Osteocyte (in vitro differentiated cells): ENCODE data around the gene CX3CL1. TPM values are rescaled to one million over a fixed set of nuclear protein-coding genes. Genes with fewer than 3 reads are reported as not detected.

ENCODE experiments used
- DNase-seq: peaks from one replicate; pipeline ENCODE4 v3.0.0; 2021; ENCODE audit warnings: mixed read lengths; ENCODE audit not compliant: unreplicated experiment; ENCODE audit errors: extremely low spot score
- H3K27ac Mint-ChIP-seq: one replicate; pipeline ENCODE4 v1.8.0; 2021; ENCODE audit warnings: mild to moderate bottlenecking, mixed read lengths; ENCODE audit not compliant: unreplicated experiment
- H3K27me3 Mint-ChIP-seq: one replicate; pipeline ENCODE4 v1.8.0; 2021; ENCODE audit warnings: mixed read lengths; ENCODE audit not compliant: unreplicated experiment
- H3K36me3 Mint-ChIP-seq: one replicate; pipeline ENCODE4 v1.8.0; 2021; ENCODE audit warnings: mixed read lengths; ENCODE audit not compliant: unreplicated experiment
- H3K4me1 Mint-ChIP-seq: one replicate; pipeline ENCODE4 v1.8.0; 2021; ENCODE audit warnings: mixed read lengths; ENCODE audit not compliant: unreplicated experiment
- H3K4me3 Mint-ChIP-seq: one replicate; pipeline ENCODE4 v1.8.0; 2021; ENCODE audit warnings: mild to moderate bottlenecking, moderate library complexity, mixed read lengths; ENCODE audit not compliant: unreplicated experiment
- H3K9me3 Mint-ChIP-seq: one replicate; pipeline ENCODE4 v1.8.0; 2021; ENCODE audit warnings: mixed read lengths; ENCODE audit not compliant: unreplicated experiment
- total RNA-seq: library from RNA; stranded (reverse); gene quantifications from 2 replicates; pipeline ENCODE4 v1.2.1, GENCODE V29; 2021
- TF ChIP-seq, protein P1 (sequence below): fragments of 200-600 bp; sonication (generic); IDR thresholded peaks from 2 replicates; pipeline ENCODE4 v1.5.0; 2021; ENCODE audit warnings: antibody characterized with exemption, mild to moderate bottlenecking, moderate library complexity

CX3CL1 gene
- total RNA-seq, 1 donor from 2014 or later: 2.3 TPM

DNA sequence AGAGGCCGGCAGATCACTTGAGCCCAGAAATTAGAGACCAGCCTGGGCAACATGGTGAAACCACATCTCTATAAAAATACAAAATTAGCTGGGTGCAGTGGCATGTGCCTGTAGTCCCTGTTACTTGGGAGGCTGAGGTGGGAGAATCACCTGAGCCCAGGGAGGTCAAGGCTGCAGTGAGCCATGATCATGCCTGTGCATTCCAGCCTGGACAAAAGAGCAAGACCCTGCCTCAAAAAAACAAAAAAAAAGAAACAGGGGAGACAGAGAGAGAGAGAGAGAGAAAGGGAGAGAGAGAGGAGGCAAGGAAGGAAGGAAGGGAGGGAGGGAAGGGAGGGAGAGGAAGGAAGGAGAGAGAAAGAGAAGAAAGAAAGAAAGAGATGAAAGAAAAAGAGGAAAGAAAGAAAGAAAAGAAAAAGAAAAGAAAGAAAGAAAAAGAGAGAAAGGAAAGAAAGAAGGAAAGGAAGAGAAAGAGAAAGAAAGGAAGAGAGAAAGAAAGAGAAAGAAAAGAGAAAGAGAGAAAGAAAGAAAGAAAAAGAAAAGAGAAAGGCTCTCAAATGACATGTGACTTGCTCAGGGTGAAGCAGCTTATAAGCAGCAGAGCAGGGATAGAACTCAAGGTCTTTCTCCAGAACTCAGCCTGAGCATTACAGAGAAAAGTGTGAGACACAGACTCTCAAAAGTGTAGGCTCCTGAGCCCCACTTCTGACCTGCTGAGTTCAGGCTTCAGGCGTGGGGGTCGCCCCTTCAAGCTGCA, 15.5 kb downstream of the CX3CL1 start:
- peaks cover 30% of the 10 kb centered on the region for H3K4me1 Mint-ChIP-seq
- H3K36me3 Mint-ChIP-seq: no peaks in the 10 kb centered on the region
- no peak overlapping the region for H3K4me3 Mint-ChIP-seq
- H3K9me3 Mint-ChIP-seq: no peaks in the 10 kb centered on the region
- H3K27ac Mint-ChIP-seq: no peak overlapping the region
- H3K27me3 Mint-ChIP-seq: peaks cover 31% of the 10 kb centered on the region
- DNase-seq: no peak
- TF ChIP-seq, protein P1, sequence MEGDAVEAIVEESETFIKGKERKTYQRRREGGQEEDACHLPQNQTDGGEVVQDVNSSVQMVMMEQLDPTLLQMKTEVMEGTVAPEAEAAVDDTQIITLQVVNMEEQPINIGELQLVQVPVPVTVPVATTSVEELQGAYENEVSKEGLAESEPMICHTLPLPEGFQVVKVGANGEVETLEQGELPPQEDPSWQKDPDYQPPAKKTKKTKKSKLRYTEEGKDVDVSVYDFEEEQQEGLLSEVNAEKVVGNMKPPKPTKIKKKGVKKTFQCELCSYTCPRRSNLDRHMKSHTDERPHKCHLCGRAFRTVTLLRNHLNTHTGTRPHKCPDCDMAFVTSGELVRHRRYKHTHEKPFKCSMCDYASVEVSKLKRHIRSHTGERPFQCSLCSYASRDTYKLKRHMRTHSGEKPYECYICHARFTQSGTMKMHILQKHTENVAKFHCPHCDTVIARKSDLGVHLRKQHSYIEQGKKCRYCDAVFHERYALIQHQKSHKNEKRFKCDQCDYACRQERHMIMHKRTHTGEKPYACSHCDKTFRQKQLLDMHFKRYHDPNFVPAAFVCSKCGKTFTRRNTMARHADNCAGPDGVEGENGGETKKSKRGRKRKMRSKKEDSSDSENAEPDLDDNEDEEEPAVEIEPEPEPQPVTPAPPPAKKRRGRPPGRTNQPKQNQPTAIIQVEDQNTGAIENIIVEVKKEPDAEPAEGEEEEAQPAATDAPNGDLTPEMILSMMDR: no peak

DNA sequence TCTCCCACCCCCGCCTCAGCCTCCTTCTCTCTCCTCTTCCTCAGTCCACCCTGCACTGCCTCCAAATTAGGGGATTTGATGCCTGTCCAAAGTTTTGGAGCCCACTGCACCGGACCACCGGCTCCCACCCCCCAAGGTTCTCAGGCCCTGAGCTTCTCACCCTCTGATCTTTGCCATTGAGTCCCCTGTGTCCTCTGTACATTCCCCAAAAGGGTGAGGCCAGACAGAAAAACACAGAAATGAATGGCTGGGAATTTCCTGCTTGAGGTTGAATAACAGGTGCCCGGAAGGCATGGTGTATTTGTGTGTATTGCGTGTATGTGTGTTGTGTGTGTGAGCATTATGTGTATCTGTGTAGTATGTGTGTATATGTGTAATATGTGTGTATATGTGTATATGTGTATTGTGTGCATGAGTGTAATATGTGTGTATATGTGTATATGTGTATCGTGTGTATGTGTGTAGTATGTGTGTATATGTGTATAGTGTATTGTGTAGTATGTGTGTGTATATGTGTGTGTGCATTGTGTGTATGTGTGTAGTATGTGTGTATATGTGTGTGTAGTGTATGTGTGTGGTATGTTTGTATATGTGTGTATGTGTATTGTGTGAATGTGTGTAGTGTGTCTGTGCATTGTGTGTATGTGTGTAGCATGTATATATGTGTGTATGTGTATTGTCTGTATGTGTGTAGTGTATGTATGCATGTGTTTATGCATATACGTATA, 16.2 kb downstream of the CX3CL1 start:
- DNase-seq: no peak
- H3K27me3 Mint-ChIP-seq: peaks cover 35% of the 10 kb centered on the region

DNA sequence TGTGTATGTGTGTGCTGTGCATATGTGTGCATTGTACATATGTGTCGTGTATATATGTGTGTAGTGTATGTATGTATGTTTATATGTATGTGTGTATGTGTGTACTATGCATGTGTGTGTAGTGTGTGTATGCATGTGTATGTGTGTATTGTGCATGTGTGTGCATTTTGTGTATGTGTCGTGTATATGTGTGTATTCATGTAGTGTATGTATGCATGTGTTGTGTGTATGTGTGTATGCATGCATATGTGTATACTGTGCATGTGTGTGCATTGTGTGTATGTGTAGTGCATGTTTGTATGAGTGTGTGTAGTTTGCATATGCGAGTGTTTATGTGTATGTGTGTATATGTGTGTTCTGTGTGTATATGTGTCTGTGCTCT, 16.8 kb downstream of the CX3CL1 start:
- Mint-ChIP-seq H3K27me3 (peaks cover 35% of the 10 kb centered on the region), H3K27ac (no peak overlapping the region), H3K9me3 (no peaks in the 10 kb centered on the region), H3K36me3 (no peaks in the 10 kb centered on the region), H3K4me1 (peaks cover 24% of the 10 kb centered on the region), H3K4me3 (no peak overlapping the region)
- DNase-seq: no peak
- TF ChIP-seq, protein P1: no peak

More for the DNA sequence above, 16.2 kb downstream of the CX3CL1 start:
- no peaks in the 10 kb centered on the region for H3K36me3 Mint-ChIP-seq
- H3K4me3 Mint-ChIP-seq: no peak overlapping the region
- TF ChIP-seq, protein P1: no peak
- peaks cover 29% of the 10 kb centered on the region for H3K4me1 Mint-ChIP-seq
- H3K9me3 Mint-ChIP-seq: no peaks in the 10 kb centered on the region
- H3K27ac Mint-ChIP-seq: no peak overlapping the region

DNA sequence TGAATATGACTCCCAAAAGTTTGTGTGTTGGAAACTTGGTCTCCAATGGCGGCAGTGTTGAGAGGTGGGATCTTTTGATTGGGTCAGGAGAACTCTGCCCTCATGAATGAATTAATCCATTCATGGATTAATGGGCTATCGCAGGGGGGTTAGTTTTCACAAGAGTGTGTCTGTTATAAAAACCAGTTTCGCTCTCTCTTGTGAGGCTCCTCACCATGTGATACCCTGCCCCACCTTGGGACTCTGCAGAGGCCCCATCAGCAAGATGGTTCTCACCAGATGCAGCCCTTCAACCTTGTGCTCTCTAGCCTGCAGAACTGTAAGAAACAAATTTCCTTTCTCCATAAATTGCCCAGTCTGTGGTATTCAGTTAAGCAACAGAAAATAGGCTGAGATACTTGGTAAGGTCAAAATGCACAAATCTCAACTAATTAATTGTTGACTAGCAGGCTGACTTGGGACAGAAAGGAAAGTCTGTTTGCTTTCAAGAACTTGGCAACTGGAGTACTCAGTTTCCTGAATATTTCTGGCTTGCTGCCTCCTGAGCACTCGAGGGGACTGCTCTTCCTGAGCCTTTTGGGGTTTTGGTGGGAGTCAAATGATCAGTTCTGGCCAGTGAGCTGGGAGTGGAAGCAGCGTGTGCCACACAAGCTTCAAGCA, 18.5 kb downstream of the CX3CL1 start:
- TF ChIP-seq, protein P1: no peak

DNA sequence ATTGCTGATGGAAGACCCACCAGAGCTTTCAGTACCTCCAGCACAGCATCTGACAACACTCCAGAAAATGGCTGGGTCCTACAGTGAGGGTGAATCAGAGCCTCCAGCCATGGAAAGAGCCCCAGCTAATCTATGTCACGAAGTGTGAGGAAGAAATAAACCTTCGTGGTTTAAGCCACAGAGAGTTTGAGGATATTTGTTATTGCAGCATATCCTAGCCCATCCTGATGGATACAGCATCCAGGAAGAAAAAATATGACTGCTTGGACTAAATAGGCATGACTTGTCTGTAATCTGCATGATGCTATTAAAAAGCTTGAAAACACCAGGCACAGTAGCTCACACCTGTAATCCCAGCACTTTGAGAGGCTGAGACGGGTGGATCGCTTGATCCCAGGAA, 19.0 kb downstream of the CX3CL1 start:
- TF ChIP-seq, protein P1: no peak
- peaks cover 20% of the 10 kb centered on the region for H3K4me1 Mint-ChIP-seq
- no peaks in the 10 kb centered on the region for H3K9me3 Mint-ChIP-seq

More for the DNA sequence above, 18.5 kb downstream of the CX3CL1 start:
- H3K36me3 Mint-ChIP-seq: no peaks in the 10 kb centered on the region
- H3K27ac Mint-ChIP-seq: no peak overlapping the region
- H3K4me3 Mint-ChIP-seq: no peak overlapping the region
- no peaks in the 10 kb centered on the region for H3K9me3 Mint-ChIP-seq
- peaks cover 35% of the 10 kb centered on the region for H3K27me3 Mint-ChIP-seq
- DNase-seq: no peak
- H3K4me1 Mint-ChIP-seq: peaks cover 22% of the 10 kb centered on the region

More for the DNA sequence above, 19.0 kb downstream of the CX3CL1 start:
- H3K36me3 Mint-ChIP-seq: no peaks in the 10 kb centered on the region
- no peak overlapping the region for H3K27ac Mint-ChIP-seq
- peaks cover 38% of the 10 kb centered on the region for H3K27me3 Mint-ChIP-seq
- DNase-seq: no peak
- no peak overlapping the region for H3K4me3 Mint-ChIP-seq
